ENCODE data around the gene VAMP5.

The VAMP5 gene

DNA sequence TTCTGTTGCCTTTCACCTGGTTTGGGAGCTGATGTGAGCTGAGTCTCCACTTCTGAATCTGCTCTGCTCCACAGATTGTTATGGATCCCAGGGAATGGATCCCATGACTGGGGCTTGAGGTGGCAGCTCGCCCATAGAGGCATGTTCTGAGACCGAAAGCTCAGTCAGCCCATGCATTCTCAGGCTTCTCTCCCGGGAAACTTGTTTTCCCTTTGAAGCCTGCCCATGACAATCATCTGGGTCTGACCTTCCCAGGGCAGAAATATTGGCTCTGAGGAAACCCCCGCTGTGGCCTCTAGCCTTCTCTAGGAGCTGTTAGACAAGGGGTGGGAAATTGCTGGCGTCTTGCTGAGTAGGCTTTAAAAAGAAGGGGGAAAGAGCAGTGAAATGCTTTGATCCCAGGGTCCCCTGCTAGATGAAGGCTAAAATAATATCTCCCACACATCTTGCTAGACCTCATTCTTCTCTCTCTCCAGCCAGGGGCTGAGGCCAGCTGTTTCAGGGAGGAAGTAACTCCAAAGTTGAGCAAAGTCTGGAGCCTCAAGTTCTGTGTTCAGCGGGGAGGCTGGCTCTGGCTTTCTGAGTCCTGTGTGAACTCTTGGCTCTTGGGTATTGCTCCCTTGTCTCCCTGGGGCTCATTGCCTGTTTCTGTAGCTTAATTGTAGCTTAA is 4.8 kb upstream of the VAMP5 start:
- no peak overlapping the region for H3K4me3 ChIP-seq (ENCODE audit: low read depth, low read length)
- no peaks in the 10 kb centered on the region for H3K27me3 ChIP-seq (ENCODE audit: insufficient read depth, low read depth, severe bottlenecking)
- no peaks in the 10 kb centered on the region for H3K9me3 ChIP-seq (ENCODE audit: severe bottlenecking)
- TF ChIP-seq, protein P1, sequence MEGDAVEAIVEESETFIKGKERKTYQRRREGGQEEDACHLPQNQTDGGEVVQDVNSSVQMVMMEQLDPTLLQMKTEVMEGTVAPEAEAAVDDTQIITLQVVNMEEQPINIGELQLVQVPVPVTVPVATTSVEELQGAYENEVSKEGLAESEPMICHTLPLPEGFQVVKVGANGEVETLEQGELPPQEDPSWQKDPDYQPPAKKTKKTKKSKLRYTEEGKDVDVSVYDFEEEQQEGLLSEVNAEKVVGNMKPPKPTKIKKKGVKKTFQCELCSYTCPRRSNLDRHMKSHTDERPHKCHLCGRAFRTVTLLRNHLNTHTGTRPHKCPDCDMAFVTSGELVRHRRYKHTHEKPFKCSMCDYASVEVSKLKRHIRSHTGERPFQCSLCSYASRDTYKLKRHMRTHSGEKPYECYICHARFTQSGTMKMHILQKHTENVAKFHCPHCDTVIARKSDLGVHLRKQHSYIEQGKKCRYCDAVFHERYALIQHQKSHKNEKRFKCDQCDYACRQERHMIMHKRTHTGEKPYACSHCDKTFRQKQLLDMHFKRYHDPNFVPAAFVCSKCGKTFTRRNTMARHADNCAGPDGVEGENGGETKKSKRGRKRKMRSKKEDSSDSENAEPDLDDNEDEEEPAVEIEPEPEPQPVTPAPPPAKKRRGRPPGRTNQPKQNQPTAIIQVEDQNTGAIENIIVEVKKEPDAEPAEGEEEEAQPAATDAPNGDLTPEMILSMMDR (IDR thresholded peaks at IDR 0.05; ENCODE audit: low read depth, low read length), result no peak
- no peak for DNase-seq
- no peak overlapping the region for H3K27ac ChIP-seq
- H3K36me3 ChIP-seq, result no peaks in the 10 kb centered on the region

DNA sequence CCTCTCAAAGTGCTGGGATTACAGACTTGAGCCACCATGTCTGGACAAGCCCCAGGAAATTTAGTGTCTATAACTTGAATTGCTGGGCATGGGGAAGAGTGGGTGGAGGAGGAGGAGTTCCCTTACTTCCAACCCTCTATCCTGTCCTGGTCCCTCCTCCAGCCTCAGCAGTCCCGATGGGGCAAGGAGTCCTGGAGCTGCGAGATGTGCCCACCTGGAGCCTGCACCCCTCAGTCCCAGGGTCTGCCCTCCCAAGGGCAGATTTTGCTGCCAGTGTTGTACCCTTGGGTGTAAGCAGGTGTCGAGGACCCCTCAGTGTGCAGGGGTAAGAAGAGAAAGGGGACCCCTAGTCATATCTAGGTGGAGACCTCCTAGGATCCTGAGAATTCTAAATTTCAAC is 4.0 kb upstream of the VAMP5 start:
- TF ChIP-seq, protein P1 (IDR thresholded peaks at IDR 0.05; ENCODE audit: low read depth, low read length), result no peak
- no peak overlapping the region for H3K27ac ChIP-seq
- H3K27me3 ChIP-seq (ENCODE audit: insufficient read depth, low read depth, severe bottlenecking), result no peaks in the 10 kb centered on the region
- H3K4me3 ChIP-seq (ENCODE audit: low read depth, low read length), result no peak overlapping the region
- DNase-seq, result no peak
- H3K36me3 ChIP-seq, result no peaks in the 10 kb centered on the region
- H3K9me3 ChIP-seq (ENCODE audit: severe bottlenecking), result no peaks in the 10 kb centered on the region

DNA sequence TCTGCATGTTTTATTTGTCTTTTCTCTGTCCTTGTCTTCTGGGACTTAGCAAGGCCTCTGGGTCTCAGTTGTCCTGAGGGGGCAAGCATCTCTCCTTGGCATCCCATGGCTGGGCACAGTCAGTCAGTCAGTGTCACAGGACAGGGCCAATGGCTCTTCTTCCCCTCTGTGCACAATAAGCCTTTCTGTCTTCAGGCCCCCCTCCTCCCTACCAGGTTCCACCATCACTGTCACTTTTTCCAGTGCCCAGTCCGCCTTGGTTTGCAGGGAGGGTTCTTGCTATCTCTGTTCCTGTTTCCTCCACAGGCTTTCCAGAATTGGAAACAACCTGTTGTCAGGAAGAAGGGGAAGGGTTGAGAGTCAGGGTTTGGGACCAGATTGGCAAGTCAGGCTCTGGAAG is 1.7 kb upstream of the VAMP5 start:
- TF ChIP-seq, protein P1 (IDR thresholded peaks at IDR 0.05; ENCODE audit: low read depth, low read length), result no peak
- Histone ChIP-seq H3K36me3 (no peaks in the 10 kb centered on the region), H3K27ac (no peak overlapping the region), H3K27me3 (ENCODE audit: insufficient read depth, low read depth, severe bottlenecking) (no peaks in the 10 kb centered on the region), H3K9me3 (ENCODE audit: severe bottlenecking) (no peaks in the 10 kb centered on the region), H3K4me3 (ENCODE audit: low read depth, low read length) (no peak overlapping the region)
- DNase-seq, result no peak

DNA sequence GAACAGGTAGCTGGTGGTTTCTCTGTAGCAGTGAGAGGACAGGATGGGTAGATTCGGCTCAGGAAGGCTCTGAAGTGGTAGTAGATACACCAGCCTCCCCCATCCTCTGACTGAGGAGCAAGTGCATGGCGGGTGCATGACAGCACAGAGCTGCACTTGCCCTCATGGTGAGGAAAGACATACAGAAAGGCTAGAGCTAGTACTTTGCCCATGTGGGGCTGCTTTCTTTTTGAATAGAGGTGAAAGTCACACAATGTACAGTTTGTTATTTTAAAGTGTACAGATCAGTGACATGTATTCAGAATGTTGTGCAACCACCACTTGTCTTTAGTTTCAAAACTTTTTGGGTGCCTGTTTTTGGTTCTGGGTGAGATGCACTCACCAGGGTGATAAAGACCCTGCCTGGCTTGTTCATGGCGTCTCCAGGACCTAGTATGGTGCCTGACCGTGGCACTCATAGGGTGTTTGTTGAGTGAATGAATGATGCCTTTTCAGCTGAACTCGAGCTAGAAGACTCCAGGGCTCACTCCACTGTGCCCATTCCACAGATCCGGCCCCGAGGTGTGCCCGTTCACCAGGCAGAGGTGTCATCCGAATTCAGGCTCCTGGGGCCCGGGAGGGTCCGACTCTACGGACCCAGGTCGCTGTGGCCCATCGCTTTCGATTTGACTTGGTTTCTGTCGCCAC is 421 bp upstream of the VAMP5 start:
- H3K27ac ChIP-seq, result no peak overlapping the region
- TF ChIP-seq, protein P1 (IDR thresholded peaks at IDR 0.05; ENCODE audit: low read depth, low read length), result no peak

DNA sequence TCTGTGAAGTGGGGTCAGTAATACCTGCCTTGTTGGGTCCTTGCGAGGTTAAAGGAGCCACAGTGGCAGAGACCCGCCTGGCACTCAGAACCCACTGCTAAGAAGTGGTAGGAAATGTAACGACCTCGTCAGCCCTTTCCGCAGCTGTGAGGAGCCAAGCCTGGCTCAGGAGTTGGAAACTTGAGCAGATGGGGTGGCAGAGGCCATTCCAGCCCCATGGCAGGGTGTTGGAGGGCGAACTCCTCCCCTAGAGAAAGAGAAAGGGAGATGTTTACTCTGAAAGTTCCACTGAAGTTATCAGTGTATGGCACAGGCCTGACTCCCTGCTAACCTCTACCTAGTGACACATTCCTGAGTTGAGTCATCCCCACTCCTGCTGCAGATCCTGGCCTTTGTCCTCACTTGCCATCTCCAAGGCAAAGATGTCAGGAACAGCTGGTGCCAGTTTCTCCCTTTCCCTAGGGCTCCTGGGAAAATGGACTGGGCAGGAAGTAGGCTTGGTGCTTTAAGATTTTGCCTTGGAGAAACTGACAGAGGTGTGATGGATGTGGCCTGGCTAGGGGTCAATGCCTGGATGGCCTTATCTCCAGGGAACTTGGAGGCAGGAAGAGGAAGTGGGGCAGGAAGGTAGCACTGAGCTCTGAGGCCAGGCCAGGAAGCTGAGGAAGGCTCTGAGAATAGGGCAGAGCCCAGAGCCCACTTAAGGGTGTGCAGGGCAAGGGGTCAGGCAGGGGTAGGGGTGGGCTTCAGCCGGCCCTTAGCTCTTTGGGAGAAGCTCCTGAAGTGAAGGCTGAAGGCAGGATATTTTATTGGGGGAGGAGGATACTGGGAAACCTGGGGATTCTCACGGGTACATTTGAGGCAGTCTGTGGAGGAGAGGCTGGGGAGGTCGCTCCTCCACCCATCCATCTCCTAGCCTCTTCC is 888 bp downstream of the VAMP5 start:
- DNase-seq, result no peak
- Histone ChIP-seq H3K27me3 (ENCODE audit: insufficient read depth, low read depth, severe bottlenecking) (no peaks in the 10 kb centered on the region), H3K27ac (no peak overlapping the region), H3K9me3 (ENCODE audit: severe bottlenecking) (no peaks in the 10 kb centered on the region), H3K4me3 (ENCODE audit: low read depth, low read length) (no peak overlapping the region), H3K36me3 (no peaks in the 10 kb centered on the region)
- TF ChIP-seq, protein P1 (IDR thresholded peaks at IDR 0.05; ENCODE audit: low read depth, low read length), result no peak

More for the DNA sequence above, 421 bp upstream of the VAMP5 start:
- Histone ChIP-seq H3K9me3 (ENCODE audit: severe bottlenecking) (no peaks in the 10 kb centered on the region), H3K27me3 (ENCODE audit: insufficient read depth, low read depth, severe bottlenecking) (no peaks in the 10 kb centered on the region), H3K4me3 (ENCODE audit: low read depth, low read length) (no peak overlapping the region), H3K36me3 (no peaks in the 10 kb centered on the region)
- DNase-seq, result no peak

Measured in WERI-Rb-1 (cell line).